Non-pigmented ciliary epithelial cell (primary cell): ENCODE results near the gene MT1F.

Source experiments
- DNase-seq: peaks from one replicate; pipeline ENCODE4 v3.0.0-alpha.2; 2010; ENCODE audit warnings: low read depth

Gene MT1F

GRCh38 chr16:56700195-56700594 is 42.4 kb downstream of the MT1F start:
- DNase-seq = no peak

- DNase-seq = no peak
Measured at GRCh38 chr16:56700631-56701030, 42.9 kb downstream of the MT1F start.

GRCh38 chr16:56701534-56701933 is 43.8 kb downstream of the MT1F start:
- no peak for DNase-seq

GRCh38 chr16:56702836-56703235 is 45.1 kb downstream of the MT1F start:
- no peak for DNase-seq
